Kasumi-1 (cell line): Measurements from ENCODE around the gene IFNL2.

Experiments
- DNase-seq, 2 experiments: peaks; one replicate each; lab custom pipeline; 2025; lab: John Stamatoyannopoulos, UW

The IFNL2 gene

DNA sequence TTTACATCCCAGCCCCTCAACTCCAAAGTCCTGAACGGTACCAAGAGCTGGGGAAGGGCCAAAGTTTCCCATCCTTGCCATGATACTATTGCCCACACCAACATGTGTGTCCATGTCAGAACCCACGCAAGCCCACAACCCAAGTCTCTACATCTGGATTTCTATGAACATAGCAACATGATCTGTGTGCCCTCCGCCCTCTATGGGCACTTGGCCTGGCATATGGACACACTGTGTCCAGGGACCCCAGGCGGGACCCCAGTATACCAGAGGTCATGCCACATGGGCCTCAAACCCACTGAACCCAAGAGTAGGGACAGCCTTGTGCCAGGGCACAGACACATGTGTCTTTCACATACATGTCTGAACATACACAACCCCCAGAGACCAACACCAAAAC lies 50.5 kb downstream of the IFNL2 start:
- no peak for DNase-seq

- DNase-seq: no peak
Measured at GRCh38 chr19:39319098-39319891, 51.1 kb downstream of the IFNL2 start.
